Activated naive CD8-positive, alpha-beta T cell (primary cell): ENCODE measurements around the gene ATOX1.

Experiments used
- H3K27ac Mint-ChIP-seq: one replicate; pipeline ENCODE4 v1.8.0; 2021; ENCODE audit warnings: mixed read lengths
- H3K27me3 Mint-ChIP-seq: one replicate; pipeline ENCODE4 v1.8.0; 2021; ENCODE audit warnings: mixed read lengths
- H3K36me3 Mint-ChIP-seq: one replicate; pipeline ENCODE4 v1.8.0; 2021; ENCODE audit warnings: mixed read lengths
- H3K4me1 Mint-ChIP-seq: one replicate; pipeline ENCODE4 v1.8.0; 2021; ENCODE audit warnings: low read depth, mixed read lengths
- H3K4me3 Mint-ChIP-seq: one replicate; pipeline ENCODE4 v1.8.0; 2021; ENCODE audit warnings: mild to moderate bottlenecking, mixed read lengths
- H3K9me3 Mint-ChIP-seq: one replicate; pipeline ENCODE4 v1.8.0; 2021; ENCODE audit warnings: low read depth, mixed read lengths

The ATOX1 gene

DNA sequence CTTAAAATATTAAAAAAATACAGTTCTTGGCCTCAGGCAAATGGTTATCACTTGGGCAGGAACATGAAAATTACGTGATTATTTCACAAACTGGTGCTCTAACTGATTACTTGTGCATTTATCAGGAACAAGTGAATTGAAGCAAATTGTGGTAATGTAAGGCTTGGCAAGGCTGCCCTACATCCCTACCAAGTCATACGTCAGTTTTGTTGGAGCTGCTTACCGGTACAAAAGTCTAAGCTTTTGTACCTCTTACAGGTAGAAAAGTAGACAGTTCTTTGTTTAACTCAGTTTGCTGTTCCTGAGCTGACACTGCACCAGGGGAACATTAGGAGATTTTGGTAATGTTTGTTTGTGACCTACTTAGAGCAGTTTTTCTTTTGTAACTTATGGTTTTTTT, 15.5 kb upstream of the ATOX1 start:
- Mint-ChIP-seq H3K4me1 (peaks cover 51% of the 10 kb centered on the region), H3K4me3 (peak overlapping the region; percentile 99), H3K9me3 (no peaks in the 10 kb centered on the region), H3K27me3 (no peaks in the 10 kb centered on the region), H3K27ac (peak overlapping the region; percentile 16), H3K36me3 (peaks cover 13% of the 10 kb centered on the region)

DNA sequence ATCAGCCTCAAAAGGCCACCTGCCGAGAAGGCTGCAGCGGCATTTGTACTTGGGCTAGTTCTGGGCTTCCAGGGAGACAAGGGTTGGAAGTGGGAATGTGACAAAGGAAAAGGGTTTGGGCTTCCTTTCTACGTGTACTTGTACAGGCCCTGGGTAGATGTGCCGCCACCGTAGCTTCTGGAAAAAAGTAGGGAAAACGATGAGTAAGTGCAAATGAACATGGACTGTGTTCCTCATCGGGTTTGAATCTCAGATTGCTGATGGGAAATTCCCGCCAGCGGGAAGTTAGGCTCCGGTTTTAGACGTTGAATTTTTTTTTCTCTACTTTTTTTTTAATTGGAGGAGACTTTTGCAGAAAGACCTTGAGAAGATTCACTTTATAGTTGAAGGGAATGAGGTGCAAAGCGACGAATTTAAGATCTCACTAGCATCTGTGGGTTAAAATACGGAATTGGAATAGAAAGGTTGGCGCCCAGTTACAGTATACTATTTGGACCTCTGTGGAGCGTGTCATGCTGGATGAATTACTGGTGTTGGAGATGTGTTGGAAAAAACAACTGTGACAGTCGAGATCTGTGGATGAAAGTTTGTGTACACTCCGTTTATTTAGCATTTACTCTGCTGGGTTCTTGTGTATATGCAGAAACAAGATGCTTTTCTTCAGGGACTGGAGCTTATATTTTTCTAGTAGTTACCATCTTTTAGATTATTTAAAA, 14.6 kb upstream of the ATOX1 start:
- H3K4me3 Mint-ChIP-seq: peak overlapping the region; percentile 99
- H3K4me1 Mint-ChIP-seq: peaks cover 45% of the 10 kb centered on the region
- peaks cover 12% of the 10 kb centered on the region for H3K36me3 Mint-ChIP-seq
- H3K9me3 Mint-ChIP-seq: no peaks in the 10 kb centered on the region
- H3K27ac Mint-ChIP-seq: peak overlapping the region; percentile 89
- no peaks in the 10 kb centered on the region for H3K27me3 Mint-ChIP-seq

DNA sequence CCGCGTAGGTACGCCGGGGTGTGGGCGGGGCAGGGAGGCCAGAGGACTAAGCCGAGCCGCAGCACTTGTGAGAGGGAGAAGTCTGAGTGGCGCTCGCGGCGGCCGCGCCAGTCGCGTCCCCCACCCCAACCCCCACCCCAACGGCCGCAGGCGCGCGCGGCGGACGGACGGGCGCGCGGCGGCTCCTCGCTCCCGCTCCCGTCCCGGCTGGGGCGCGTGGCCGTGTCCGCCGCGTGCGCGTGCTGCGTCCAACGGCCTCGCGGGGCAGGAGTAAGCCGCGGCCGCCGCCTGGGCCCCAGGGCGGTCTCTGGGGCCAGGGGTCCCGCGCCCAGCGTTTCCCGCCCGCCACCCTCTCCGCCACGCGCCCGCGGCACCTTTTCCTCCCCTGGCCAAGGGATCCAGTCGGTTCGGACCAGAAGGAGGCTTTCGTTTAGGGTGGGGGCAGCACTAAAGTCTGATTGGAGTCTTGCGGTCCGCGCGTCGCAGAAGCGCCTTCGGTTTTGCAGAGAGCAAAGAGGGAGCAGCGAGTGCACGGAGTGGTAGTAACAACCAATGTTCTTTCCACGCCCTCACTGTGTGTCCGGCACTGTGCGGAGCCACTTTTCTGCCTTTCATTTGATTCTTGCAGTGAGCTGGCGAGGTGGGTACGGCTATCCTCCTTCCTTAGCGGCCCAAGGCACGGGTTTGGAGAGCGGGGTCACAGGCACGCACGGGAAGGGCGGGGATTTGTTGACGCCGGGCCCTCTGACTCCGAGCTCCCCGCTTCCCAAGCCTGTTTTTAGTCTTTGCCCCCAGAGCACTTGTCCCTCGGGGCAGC, 13.8 kb upstream of the ATOX1 start:
- H3K9me3 Mint-ChIP-seq: no peaks in the 10 kb centered on the region
- peaks cover 38% of the 10 kb centered on the region for H3K4me1 Mint-ChIP-seq
- H3K4me3 Mint-ChIP-seq: peak overlapping the region; percentile 99

DNA sequence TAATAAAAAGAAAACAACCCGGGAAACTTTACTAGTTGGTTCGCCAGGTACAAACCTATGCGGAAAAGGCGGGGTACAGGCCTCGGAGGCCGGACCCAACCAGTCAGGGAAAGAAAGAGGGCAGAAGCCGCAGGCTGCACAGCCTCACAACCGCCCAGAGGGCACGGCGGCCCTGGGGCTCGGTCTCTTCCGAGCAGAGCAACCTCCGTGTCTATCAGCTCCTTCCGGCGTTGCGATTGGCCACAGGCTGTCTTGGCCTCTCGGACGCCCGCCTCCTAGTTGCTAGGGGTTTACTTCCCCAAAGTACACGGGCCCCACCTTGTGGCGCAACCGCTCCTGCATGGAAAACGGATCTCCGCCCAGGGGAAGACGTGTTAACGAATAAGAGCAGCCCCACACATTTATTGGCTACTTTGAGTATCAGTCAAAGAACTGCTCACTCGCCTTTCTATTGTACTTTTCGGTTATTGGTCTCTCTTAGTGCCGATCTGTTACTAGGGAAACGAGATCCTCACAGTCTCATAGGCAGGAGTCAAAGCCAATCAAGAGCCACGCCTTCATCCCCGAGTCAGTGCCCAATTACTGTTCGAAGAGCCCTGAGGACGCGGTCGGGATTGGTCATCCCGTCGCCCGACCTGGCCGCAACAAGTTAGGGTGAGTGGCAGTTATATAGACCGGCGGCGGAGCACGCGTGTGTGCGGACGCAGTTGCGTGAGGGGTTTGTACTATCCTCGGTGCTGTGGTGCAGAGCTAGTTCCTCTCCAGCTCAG, 13.0 kb upstream of the ATOX1 start, which contains the start of gene G3BP1:
TSS of gene G3BP1 (plus strand) at position 696 of the 770 bp plus-strand sequence. CDS start 14,667 bp downstream, outside the sequence.
- no peaks in the 10 kb centered on the region for H3K27me3 Mint-ChIP-seq
- peak within 1 kb of the TSS; percentile 89 for H3K27ac Mint-ChIP-seq
- H3K4me3 Mint-ChIP-seq: peak within 1 kb of the TSS; percentile 99
- no peaks in the 10 kb centered on the region for H3K9me3 Mint-ChIP-seq
- peaks cover 32% of the 10 kb centered on the region for H3K4me1 Mint-ChIP-seq
- H3K36me3 Mint-ChIP-seq: peaks cover 10% of the 10 kb centered on the region

More for the DNA sequence above, 13.8 kb upstream of the ATOX1 start:
- peak overlapping the region; percentile 89 for H3K27ac Mint-ChIP-seq
- H3K36me3 Mint-ChIP-seq: peaks cover 12% of the 10 kb centered on the region
- H3K27me3 Mint-ChIP-seq: no peaks in the 10 kb centered on the region

DNA sequence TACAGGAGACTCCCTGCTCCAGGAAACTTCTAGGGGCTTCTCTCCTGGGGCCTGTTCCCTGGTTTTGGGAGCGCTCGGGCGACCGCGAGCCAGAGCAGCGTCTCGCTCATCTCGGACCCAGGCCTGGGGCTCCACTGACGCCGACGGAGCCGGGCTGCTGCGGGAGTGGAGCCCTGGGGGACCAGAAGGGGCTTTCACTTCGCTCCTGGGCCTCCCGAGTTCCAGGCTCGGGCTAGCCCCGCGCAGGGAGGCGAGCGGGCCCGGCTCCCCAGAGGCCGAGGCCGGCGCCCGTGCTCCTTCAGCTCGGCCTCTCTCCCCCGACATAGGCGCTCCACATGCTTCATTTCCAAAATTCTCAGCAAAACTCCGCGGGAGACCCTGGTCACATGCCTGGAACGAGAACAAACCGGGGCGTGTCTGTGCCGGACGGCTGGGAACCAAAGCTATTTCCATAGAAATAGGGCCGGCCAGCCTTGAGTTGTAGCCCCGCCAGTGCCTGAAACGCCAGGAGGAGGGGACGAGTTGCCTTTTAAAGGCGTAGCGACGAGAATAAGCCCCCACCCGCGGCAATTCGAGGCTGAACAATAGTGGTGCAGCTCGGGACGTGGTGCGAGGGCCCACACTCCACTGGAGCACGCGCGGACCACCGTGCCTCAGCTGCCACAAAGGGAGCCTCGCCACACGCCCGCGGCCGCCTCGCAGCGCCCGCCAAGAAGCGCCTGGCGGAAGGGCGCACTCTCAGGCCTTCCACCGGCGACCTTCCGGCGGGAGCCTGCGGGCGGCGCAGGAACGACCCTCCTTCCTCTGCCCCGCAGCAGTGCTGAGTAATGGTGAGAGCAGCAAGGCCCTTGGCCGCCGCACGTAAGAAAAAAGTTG, 12.2 kb upstream of the ATOX1 start:
- Mint-ChIP-seq H3K9me3 (no peaks in the 10 kb centered on the region), H3K27ac (no peak overlapping the region), H3K36me3 (peaks cover 10% of the 10 kb centered on the region), H3K4me1 (peaks cover 23% of the 10 kb centered on the region), H3K27me3 (no peaks in the 10 kb centered on the region), H3K4me3 (peak overlapping the region; percentile 79)

DNA sequence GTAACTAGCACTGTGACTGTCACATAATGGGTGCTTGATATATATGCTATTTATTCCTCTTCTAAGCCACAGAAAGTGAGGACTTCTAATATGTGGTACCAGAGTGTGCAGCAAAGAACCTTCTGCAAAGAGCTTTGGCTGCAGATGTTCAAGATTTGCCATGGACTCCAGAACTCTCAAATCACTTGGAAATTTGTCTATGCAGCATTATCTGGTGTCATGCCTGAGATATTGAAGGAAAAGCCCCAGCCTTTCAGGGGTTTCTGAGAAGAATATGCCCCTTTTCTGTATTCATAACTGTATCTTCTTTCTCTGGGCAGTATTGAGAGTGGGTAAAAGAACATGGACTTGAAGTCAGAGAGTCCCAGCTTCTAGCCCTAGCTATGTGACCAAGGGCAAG, 8.5 kb upstream of the ATOX1 start:
- Mint-ChIP-seq H3K4me1 (peaks cover 5% of the 10 kb centered on the region), H3K27me3 (no peaks in the 10 kb centered on the region), H3K4me3 (no peak overlapping the region), H3K36me3 (no peaks in the 10 kb centered on the region), H3K27ac (no peak overlapping the region), H3K9me3 (no peaks in the 10 kb centered on the region)

DNA sequence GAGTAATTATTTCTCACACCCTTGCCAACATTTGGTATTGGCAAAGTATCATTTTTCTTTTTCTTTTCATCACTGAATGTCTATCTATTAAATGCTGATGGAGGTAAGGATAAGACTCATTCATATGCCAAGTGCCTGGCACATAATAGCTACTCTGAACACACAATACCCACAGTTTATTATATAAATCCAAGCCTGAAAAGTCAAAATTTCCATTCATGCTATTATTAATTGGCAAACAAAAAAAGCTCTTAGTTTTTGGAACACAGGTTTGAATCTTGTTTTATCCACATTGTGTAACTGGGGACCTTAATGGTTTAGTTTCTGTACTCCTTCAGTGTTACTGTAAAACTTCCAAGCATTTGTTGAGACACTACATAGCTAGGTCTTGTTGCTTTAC, 6.4 kb upstream of the ATOX1 start:
- peaks cover 2% of the 10 kb centered on the region for H3K4me1 Mint-ChIP-seq
- no peak overlapping the region for H3K27ac Mint-ChIP-seq
- no peak overlapping the region for H3K4me3 Mint-ChIP-seq

DNA sequence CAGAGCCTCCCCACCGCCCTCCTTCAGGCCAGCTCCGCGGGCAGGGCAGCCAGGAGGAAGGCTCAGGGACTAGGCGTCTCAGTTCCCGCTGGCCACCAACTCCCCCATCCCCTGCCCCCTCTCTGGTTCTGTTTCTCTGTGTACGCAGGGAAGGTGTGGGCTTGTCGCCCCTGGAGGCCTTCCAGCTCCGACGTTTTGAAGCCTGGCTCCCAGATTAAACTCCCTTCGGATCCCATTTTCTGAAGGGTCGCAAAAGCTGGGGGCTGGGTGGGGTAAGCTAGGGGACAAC, 346 bp downstream of the ATOX1 start:
- Mint-ChIP-seq H3K36me3 (peaks cover 2% of the 10 kb centered on the region), H3K4me3 (peak overlapping the region; percentile 92), H3K9me3 (no peaks in the 10 kb centered on the region), H3K27me3 (no peaks in the 10 kb centered on the region), H3K4me1 (peaks cover 38% of the 10 kb centered on the region), H3K27ac (peak overlapping the region; percentile 94)

More for the DNA sequence above, 6.4 kb upstream of the ATOX1 start:
- Mint-ChIP-seq H3K27me3 (no peaks in the 10 kb centered on the region), H3K9me3 (no peaks in the 10 kb centered on the region), H3K36me3 (no peaks in the 10 kb centered on the region)

DNA sequence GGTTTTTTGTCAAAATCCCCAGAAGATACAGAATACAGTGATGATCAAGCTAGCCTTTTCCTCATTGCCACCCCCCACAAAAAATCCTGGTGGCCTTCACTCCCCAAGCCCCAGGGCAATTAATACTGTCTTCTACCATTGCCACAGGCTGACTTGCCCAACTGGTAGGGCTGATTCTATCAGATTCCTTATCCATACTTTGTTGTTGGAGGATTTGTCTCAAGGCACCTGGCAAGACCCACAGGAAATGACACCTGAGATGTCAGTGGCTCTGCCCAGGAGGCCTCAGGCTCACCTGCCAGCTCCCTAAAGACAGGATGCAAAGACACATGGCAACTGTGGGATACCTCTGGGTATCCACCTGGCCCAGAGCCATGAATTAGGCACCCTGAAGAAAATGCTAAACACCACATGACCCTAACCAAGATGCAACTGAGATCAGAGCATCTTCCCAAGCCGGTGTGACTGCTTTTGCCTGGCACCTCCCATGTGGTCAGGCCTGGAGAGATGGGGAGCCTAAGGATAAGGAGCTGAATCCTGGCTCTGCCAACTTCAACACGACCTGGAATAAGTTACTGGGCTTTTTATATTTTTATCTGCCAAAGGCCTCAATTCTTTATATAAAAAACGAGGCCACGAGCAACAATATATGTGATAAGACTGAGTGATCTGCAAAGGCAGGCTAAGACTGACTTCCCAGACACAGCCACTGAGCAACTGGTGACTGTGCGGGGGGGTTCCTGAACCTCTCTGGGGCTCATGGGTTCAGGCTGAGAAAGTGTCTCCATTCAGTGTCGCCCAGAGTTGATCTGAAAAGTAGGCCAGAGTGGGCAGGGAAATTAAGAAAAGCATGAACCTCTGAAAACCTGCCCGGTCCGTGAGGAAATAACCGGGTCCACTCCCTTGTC, 944 bp downstream of the ATOX1 start:
- Mint-ChIP-seq H3K36me3 (peaks cover 2% of the 10 kb centered on the region), H3K4me3 (peak overlapping the region; percentile 92), H3K9me3 (no peaks in the 10 kb centered on the region), H3K27me3 (no peaks in the 10 kb centered on the region), H3K27ac (peak overlapping the region; percentile 94), H3K4me1 (peaks cover 42% of the 10 kb centered on the region)

DNA sequence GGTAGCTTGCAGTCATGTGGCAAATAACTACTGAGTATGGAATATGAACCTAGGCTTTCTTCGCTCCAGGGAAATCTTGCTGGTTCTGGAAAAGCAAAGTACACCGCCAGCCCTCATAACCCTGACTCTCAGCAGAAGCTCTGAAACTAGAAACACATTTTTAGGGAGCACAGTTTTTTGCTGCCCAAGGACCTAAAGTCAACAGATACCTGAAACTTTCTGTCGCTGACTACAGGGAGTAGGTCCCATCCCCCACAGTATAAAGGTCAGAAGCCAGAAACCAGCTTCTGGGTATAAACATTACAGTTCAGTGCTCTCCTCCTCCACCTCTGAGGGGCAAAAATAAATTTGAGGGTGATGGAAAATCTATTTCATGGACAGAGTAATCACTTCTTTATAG, 3.0 kb downstream of the ATOX1 start:
- Mint-ChIP-seq H3K27me3 (no peaks in the 10 kb centered on the region), H3K36me3 (peaks cover 2% of the 10 kb centered on the region), H3K4me3 (no peak overlapping the region), H3K4me1 (peaks cover 47% of the 10 kb centered on the region), H3K27ac (peak overlapping the region; percentile 22), H3K9me3 (no peaks in the 10 kb centered on the region)

DNA sequence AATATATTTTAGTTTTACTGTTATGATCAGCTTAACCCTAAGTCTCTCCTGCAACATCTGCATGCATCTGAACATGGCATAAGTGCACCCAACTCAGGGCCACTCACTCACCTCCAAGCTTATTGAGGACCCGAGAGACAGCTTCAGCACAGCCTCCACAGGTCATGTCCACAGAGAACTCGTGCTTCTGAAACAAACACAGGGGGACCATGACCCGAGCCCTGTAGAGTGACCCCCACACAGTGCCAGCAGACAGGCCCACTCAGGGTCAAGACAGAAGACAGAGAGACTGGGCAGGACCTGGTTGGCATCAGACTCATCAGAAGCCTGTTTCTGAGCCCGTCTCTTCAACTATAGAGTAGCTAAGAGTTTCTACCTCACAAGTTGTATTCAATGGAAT, 6.8 kb downstream of the ATOX1 start:
- no peaks in the 10 kb centered on the region for H3K27me3 Mint-ChIP-seq
- H3K4me3 Mint-ChIP-seq: no peak overlapping the region
- peaks cover 4% of the 10 kb centered on the region for H3K36me3 Mint-ChIP-seq
- H3K9me3 Mint-ChIP-seq: no peaks in the 10 kb centered on the region
- peak overlapping the region; percentile 22 for H3K27ac Mint-ChIP-seq
- peaks cover 38% of the 10 kb centered on the region for H3K4me1 Mint-ChIP-seq

DNA sequence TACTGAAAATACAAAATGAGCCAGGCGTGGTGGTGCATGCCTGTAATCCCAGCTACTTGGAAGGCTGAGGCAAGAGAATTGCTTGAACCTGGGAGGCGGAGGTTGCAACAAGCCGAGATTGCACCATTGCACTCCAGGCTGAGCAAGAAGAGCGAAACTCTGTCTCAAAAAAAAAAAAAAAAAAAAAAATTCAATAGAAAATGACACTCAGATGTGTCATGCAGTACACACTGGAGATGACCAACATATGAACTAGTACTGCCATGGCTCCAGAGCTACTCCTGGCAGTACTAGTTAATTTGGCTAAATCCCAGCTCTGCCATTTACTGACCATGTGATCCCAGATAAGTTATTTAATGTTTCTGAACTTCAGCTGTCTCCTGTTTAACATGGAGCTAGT, 7.3 kb downstream of the ATOX1 start:
- H3K4me1 Mint-ChIP-seq: peaks cover 38% of the 10 kb centered on the region
- no peaks in the 10 kb centered on the region for H3K9me3 Mint-ChIP-seq
- H3K27me3 Mint-ChIP-seq: no peaks in the 10 kb centered on the region
- H3K27ac Mint-ChIP-seq: no peak overlapping the region
- H3K36me3 Mint-ChIP-seq: peaks cover 4% of the 10 kb centered on the region
- no peak overlapping the region for H3K4me3 Mint-ChIP-seq

DNA sequence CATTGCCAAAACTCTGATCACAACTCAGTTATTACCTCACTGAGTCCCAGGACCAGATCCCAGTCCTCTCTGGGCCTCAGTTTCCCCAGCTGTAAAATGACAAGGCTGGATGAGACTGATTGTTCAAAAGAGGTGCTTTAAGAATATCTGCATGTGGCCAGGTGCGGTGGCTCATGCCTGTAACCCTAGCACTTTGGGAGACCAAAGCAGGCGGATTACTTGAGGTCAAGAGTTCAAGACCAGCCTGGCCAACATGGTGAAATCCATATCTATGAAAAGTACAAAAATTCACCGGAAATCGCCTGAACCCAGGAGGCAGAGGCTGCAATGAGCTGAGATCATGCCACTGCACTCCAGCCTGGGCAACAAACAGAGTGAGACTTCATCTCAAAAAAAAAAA, 8.3 kb downstream of the ATOX1 start:
- Mint-ChIP-seq H3K9me3 (no peaks in the 10 kb centered on the region), H3K27me3 (no peaks in the 10 kb centered on the region), H3K36me3 (peaks cover 4% of the 10 kb centered on the region), H3K27ac (peak overlapping the region; percentile 75), H3K4me1 (peaks cover 39% of the 10 kb centered on the region), H3K4me3 (no peak overlapping the region)
